ENCODE measurements around the gene S100A3.

Gene S100A3

GRCh38 chr1:153513023-153513422 is 36.0 kb downstream of the S100A3 start:
- DNase-seq (ENCODE audit: low read depth in 2 of 2, low spot score in 1 of 2), result no peak

GRCh38 chr1:153510984-153511410 is 38.1 kb downstream of the S100A3 start:
- peak; percentile 63 to 64 for DNase-seq (ENCODE audit: low read depth in 2 of 2, low spot score in 1 of 2)

GRCh38 chr1:153509729-153510354 is 39.2 kb downstream of the S100A3 start:
- DNase-seq (ENCODE audit: low read depth in 2 of 2, low spot score in 1 of 2), result peak in 1 of 2 donors; percentile 39

GRCh38 chr1:153509036-153509435 is 40.0 kb downstream of the S100A3 start:
- no peak for DNase-seq (ENCODE audit: low read depth in 2 of 2, low spot score in 1 of 2)

GRCh38 chr1:153507926-153508583 is 41.0 kb downstream of the S100A3 start:
- no peak for DNase-seq (ENCODE audit: low read depth in 2 of 2, low spot score in 1 of 2)

- no peak for DNase-seq (ENCODE audit: low read depth in 2 of 2, low spot score in 1 of 2)
These were observed 42.1 kb downstream of the S100A3 start for GRCh38 chr1:153506831-153507413.

- no peak for DNase-seq (ENCODE audit: low read depth in 2 of 2, low spot score in 1 of 2)
These were observed 42.7 kb downstream of the S100A3 start for GRCh38 chr1:153506386-153506785.

GRCh38 chr1:153505576-153505975 is 43.5 kb downstream of the S100A3 start:
- DNase-seq (ENCODE audit: low read depth in 2 of 2, low spot score in 1 of 2), result no peak

- no peak for DNase-seq (ENCODE audit: low read depth in 2 of 2, low spot score in 1 of 2)
These were observed 45.3 kb downstream of the S100A3 start for GRCh38 chr1:153503766-153504165.

GRCh38 chr1:153498746-153499145 is 50.3 kb downstream of the S100A3 start:
- DNase-seq (ENCODE audit: low read depth in 2 of 2, low spot score in 1 of 2), result no peak

Data from stimulated activated CD8-positive, alpha-beta memory T cell treated with anti-CD3 and anti-CD28 coated beads, Interleukin-4, amount 100 ng/mL, for 1 hour (primary cell).